Gastrocnemius medialis (tissue), 4 donors: ENCODE data around the gene MAN1B1. TPM values are rescaled to one million over a fixed set of nuclear protein-coding genes. Genes with fewer than 3 reads are reported as not detected.
A peak's percentile ranks its signal among the peaks of the same experiment; 100 is the strongest.

Experiments
- ATAC-seq, 2 donors: fragments of 150-250 bp; one replicate each; pipeline ENCODE4 v1.9.1; 2016
- DNase-seq, 2 donors: peaks; one replicate each; pipeline ENCODE4 v3.0.0-alpha.2; 2019
- H3K27ac ChIP-seq, 4 donors: fragments of 200-600 bp; sonication (generic); 1 replicate in 1 of 4; 2 replicates in 3 of 4; pipeline ENCODE4 v1.5.1; 2016 to 2018; ENCODE audit warnings: mild to moderate bottlenecking in 2 of 4, moderate library complexity in 1 of 4
- H3K27me3 ChIP-seq, 3 donors: fragments of 200-600 bp; sonication (generic) in 2 of 3; 1 replicate in 1 of 3; 2 replicates in 2 of 3; pipeline versions ENCODE4 v1.5.1 to v1.6.0; 2016 to 2019; ENCODE audit warnings: mild to moderate bottlenecking in 1 of 3, moderate library complexity in 1 of 3
- H3K36me3 ChIP-seq, 2 donors: fragments of 200-600 bp; sonication (generic) in 1 of 2; one replicate each; pipeline ENCODE4 v1.5.1; 2017 to 2018
- H3K4me1 ChIP-seq, 2 donors: fragments of 200-600 bp; sonication (generic) in 1 of 2; one replicate each; pipeline ENCODE4 v1.5.1; 2016 to 2017; ENCODE audit warnings: mild to moderate bottlenecking in 2 of 2
- H3K4me3 ChIP-seq, 4 donors: fragments of 200-600 bp; sonication (generic) in 3 of 4; 1 replicate in 1 of 4; 2 replicates in 3 of 4; pipeline ENCODE4 v1.5.1; 2016 to 2019; ENCODE audit warnings: mild to moderate bottlenecking in 2 of 4
- H3K9me3 ChIP-seq, 3 donors: fragments of 200-600 bp; sonication (generic) in 2 of 3; 1 replicate in 1 of 3; 2 replicates in 2 of 3; pipeline ENCODE4 v1.5.1; 2016 to 2019
- POLR2A ChIP-seq, 2 donors: fragments of 450-650 bp; IDR thresholded peaks; one replicate each; pipeline ENCODE4 v1.6.1; 2017; ENCODE audit warnings: antibody characterized with exemption in 2 of 2, mild to moderate bottlenecking in 2 of 2, moderate library complexity in 2 of 2
- in situ Hi-C, 4 donors: fragments of 200-750 bp; cut with MboI; loops; one replicate each; pipeline versions ENCODE4 v1.15.0 to v1.8.0; 2017; ENCODE audit warnings: low sequenced_read_pairs in 4 of 4
- intact Hi-C: fragments of 100-400 bp; cut with DNase I; formaldehyde crosslinking; loops from one replicate; pipeline ENCODE4 v1.15.1; 2023; ENCODE audit warnings: low total_unique reads
- total RNA-seq, 4 donors: library from RNA; depleted of rRNA; stranded (reverse); fragments of >200 nt; gene quantifications; one replicate each; pipeline versions ENCODE4 v1.1.0 to v1.2.3, GENCODE V29; 2016
- TF ChIP-seq, protein P1 (sequence below), 5 experiments: fragments of 450-650 bp in 3 of 5; fragments of 200-600 bp in 2 of 5; sonication (generic) in 2 of 5; IDR thresholded peaks in 4 of 5; conservative IDR thresholded peaks in 1 of 5; 1 replicate in 4 of 5; 2 replicates in 1 of 5; pipeline ENCODE4 v1.5.1; 2016 to 2019; ENCODE audit warnings: antibody characterized with exemption in 5 of 5, mild to moderate bottlenecking in 3 of 5, moderate library complexity in 3 of 5

MAN1B1 gene
- total RNA-seq, 4 donors from 2014 or later: 15.9 to 31.9 (median 21.1) TPM

DNA sequence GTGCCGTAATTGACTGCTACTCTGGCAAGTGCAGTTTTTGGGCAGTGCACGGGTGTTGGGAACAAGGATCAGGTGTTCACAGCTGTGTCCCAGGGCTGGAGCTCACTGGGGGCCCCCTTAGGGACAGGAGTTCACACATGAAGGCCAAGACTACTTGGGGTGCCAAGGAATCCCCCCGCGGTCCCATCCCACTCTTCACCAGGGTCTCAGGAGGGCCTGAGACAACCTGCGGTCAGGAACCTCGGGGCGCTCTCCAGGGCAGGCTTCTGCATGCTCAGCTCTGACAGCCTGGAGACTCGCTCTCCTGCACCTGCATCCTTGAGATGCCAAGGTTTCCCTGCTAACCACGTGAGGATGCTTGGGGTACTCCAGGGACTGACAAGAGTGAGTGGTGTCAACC, 2.3 kb upstream of the MAN1B1 start:
- ATAC-seq (no peak), DNase-seq (no peak)
- in situ Hi-C loops (no loop called here), intact Hi-C loops (no loop called here)
- no peaks in the 10 kb centered on the region for H3K9me3 ChIP-seq
- TF ChIP-seq, protein P1, sequence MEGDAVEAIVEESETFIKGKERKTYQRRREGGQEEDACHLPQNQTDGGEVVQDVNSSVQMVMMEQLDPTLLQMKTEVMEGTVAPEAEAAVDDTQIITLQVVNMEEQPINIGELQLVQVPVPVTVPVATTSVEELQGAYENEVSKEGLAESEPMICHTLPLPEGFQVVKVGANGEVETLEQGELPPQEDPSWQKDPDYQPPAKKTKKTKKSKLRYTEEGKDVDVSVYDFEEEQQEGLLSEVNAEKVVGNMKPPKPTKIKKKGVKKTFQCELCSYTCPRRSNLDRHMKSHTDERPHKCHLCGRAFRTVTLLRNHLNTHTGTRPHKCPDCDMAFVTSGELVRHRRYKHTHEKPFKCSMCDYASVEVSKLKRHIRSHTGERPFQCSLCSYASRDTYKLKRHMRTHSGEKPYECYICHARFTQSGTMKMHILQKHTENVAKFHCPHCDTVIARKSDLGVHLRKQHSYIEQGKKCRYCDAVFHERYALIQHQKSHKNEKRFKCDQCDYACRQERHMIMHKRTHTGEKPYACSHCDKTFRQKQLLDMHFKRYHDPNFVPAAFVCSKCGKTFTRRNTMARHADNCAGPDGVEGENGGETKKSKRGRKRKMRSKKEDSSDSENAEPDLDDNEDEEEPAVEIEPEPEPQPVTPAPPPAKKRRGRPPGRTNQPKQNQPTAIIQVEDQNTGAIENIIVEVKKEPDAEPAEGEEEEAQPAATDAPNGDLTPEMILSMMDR (IDR thresholded peaks at IDR 0.05 in 4 of 5, conservative IDR thresholded peaks at IDR 0.05 in 1 of 5): no peak
- TF ChIP-seq POLR2A (IDR thresholded peaks at IDR 0.05): no peak
- peaks cover 0 to 5% of the 10 kb centered on the region in 2 donors for H3K36me3 ChIP-seq
- no peak overlapping the region for H3K4me3 ChIP-seq
- H3K27ac ChIP-seq: no peak overlapping the region
- peaks cover 18 to 21% of the 10 kb centered on the region in 2 donors for H3K4me1 ChIP-seq
- H3K27me3 ChIP-seq: no peaks in the 10 kb centered on the region

- ATAC-seq (peak in 1 of 2 donors; percentile 31), DNase-seq (peak in 1 of 2 donors; percentile 40)
- peaks cover 18 to 21% of the 10 kb centered on the region in 2 donors for H3K4me1 ChIP-seq
- intact Hi-C loops (loop anchor here (1.0 to 5.0 kb wide), 4 partner anchors 29 to 604 kb away; partner anchors contain the start of genes ANAPC2, DPP7, SEC16A and SSNA1), in situ Hi-C loops (no loop called here)
- H3K9me3 ChIP-seq: no peaks in the 10 kb centered on the region
- H3K4me3 ChIP-seq: peak overlapping the region; percentile 67 to 92 (median 78)
- H3K36me3 ChIP-seq: peaks cover 0 to 5% of the 10 kb centered on the region in 2 donors
- peak overlapping the region; percentile 91 to 96 (median 92) for H3K27ac ChIP-seq
- H3K27me3 ChIP-seq: no peaks in the 10 kb centered on the region
- no peak for TF ChIP-seq POLR2A (IDR thresholded peaks at IDR 0.05)
- TF ChIP-seq, protein P1 (IDR thresholded peaks at IDR 0.05 in 4 of 5, conservative IDR thresholded peaks at IDR 0.05 in 1 of 5): no peak
Measured at GRCh38 chr9:137085920-137086530, 760 bp upstream of the MAN1B1 start.

- in situ Hi-C loops: no loop called here
- H3K4me3 ChIP-seq: peak overlapping the region; percentile 67 to 92 (median 78)
- DNase-seq: no peak
- intact Hi-C loops: loop anchor here (2.0 to 5.0 kb wide), 3 partner anchors 27 to 605 kb away; partner anchors contain the start of genes DPP7, SEC16A and TRAF2
- TF ChIP-seq POLR2A (IDR thresholded peaks at IDR 0.05): no peak
- TF ChIP-seq, protein P1 (IDR thresholded peaks at IDR 0.05 in 4 of 5, conservative IDR thresholded peaks at IDR 0.05 in 1 of 5): no peak
- H3K9me3 ChIP-seq: no peaks in the 10 kb centered on the region
- no peak for ATAC-seq
- peak overlapping the region; percentile 91 to 96 (median 92) for H3K27ac ChIP-seq
- H3K36me3 ChIP-seq: peaks cover 0 to 12% of the 10 kb centered on the region in 2 donors
- H3K27me3 ChIP-seq: no peaks in the 10 kb centered on the region
- peaks cover 18 to 21% of the 10 kb centered on the region in 2 donors for H3K4me1 ChIP-seq
Measured at GRCh38 chr9:137087409-137087925, 682 bp downstream of the MAN1B1 start.

GRCh38 chr9:137088121-137088520, 1.3 kb downstream of the MAN1B1 start:
- Histone ChIP-seq H3K4me1 (peaks cover 18 to 21% of the 10 kb centered on the region in 2 donors), H3K27me3 (no peaks in the 10 kb centered on the region), H3K36me3 (peaks cover 0 to 18% of the 10 kb centered on the region in 2 donors), H3K9me3 (no peaks in the 10 kb centered on the region), H3K27ac (no peak overlapping the region), H3K4me3 (no peak overlapping the region)
- in situ Hi-C loops: no loop called here
- intact Hi-C loops: loop anchor here (5.0 kb wide), 2 partner anchors 201 to 606 kb away; partner anchors contain the start of genes SEC16A and TRAF2
- ATAC-seq: no peak
- no peak for DNase-seq
- TF ChIP-seq POLR2A (IDR thresholded peaks at IDR 0.05): no peak
- TF ChIP-seq, protein P1 (IDR thresholded peaks at IDR 0.05 in 4 of 5, conservative IDR thresholded peaks at IDR 0.05 in 1 of 5): no peak
